ENCODE data around the gene EXOC4.

EXOC4 gene

GRCh38 chr7:133543657-133544056, 290.8 kb downstream of the EXOC4 start:
- no peak for DNase-seq

- DNase-seq = no peak
Observed at GRCh38 chr7:133545618-133546017, 292.7 kb downstream of the EXOC4 start.

- no peak for DNase-seq
Observed at GRCh38 chr7:133547981-133548380, 295.1 kb downstream of the EXOC4 start.

- no peak for DNase-seq
Observed at GRCh38 chr7:133549633-133550032, 296.8 kb downstream of the EXOC4 start.

GRCh38 chr7:133550145-133550544, 297.3 kb downstream of the EXOC4 start:
- DNase-seq = no peak

- DNase-seq = no peak
Observed at GRCh38 chr7:133550811-133551210, 297.9 kb downstream of the EXOC4 start.

- no peak for DNase-seq
Observed at GRCh38 chr7:133551466-133551865, 298.6 kb downstream of the EXOC4 start.

GRCh38 chr7:133552079-133552478, 299.2 kb downstream of the EXOC4 start:
- DNase-seq = no peak

- DNase-seq = no peak
Observed at GRCh38 chr7:133554330-133554729, 301.5 kb downstream of the EXOC4 start.

GRCh38 chr7:133556048-133556447, 303.2 kb downstream of the EXOC4 start:
- no peak for DNase-seq

- DNase-seq = no peak
Observed at GRCh38 chr7:133556553-133556952, 303.7 kb downstream of the EXOC4 start.

- no peak for DNase-seq
Observed at GRCh38 chr7:133560900-133561299, 308.0 kb downstream of the EXOC4 start.

GRCh38 chr7:133561396-133561795, 308.5 kb downstream of the EXOC4 start:
- DNase-seq = no peak

- no peak for DNase-seq
Observed at GRCh38 chr7:133562621-133563020, 309.7 kb downstream of the EXOC4 start.

- DNase-seq = no peak
Observed at GRCh38 chr7:133563251-133563650, 310.4 kb downstream of the EXOC4 start.

GRCh38 chr7:133564484-133564883, 311.6 kb downstream of the EXOC4 start:
- DNase-seq = no peak

GRCh38 chr7:133568544-133568943, 315.7 kb downstream of the EXOC4 start:
- no peak for DNase-seq

- DNase-seq = no peak
Observed at GRCh38 chr7:133570321-133570720, 317.4 kb downstream of the EXOC4 start.

- no peak for DNase-seq
Observed at GRCh38 chr7:133571076-133571475, 318.2 kb downstream of the EXOC4 start.

- DNase-seq = no peak
Observed at GRCh38 chr7:133572087-133572486, 319.2 kb downstream of the EXOC4 start.

- DNase-seq = no peak
Observed at GRCh38 chr7:133572843-133573242, 320.0 kb downstream of the EXOC4 start.

GRCh38 chr7:133573554-133574265, 320.8 kb downstream of the EXOC4 start:
- DNase-seq = no peak

- DNase-seq = no peak
Observed at GRCh38 chr7:133575726-133576440, 323.0 kb downstream of the EXOC4 start.

- no peak for DNase-seq
Observed at GRCh38 chr7:133576612-133577168, 323.8 kb downstream of the EXOC4 start.
